AG08396 (cell line): ENCODE results near the gene BTLA.
"Not testable (repeated sequence)": the region's sequence is repeated elsewhere in the genome, so short reads cannot be mapped to it uniquely, and the experiment has no call there.

Experiments
- DNase-seq: peaks from one replicate; pipeline ENCODE4 v3.0.0; 2012; ENCODE audit warnings: low spot score, mixed read lengths

BTLA gene, protein sequence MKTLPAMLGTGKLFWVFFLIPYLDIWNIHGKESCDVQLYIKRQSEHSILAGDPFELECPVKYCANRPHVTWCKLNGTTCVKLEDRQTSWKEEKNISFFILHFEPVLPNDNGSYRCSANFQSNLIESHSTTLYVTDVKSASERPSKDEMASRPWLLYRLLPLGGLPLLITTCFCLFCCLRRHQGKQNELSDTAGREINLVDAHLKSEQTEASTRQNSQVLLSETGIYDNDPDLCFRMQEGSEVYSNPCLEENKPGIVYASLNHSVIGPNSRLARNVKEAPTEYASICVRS

GRCh38 chr3:112498914-112499711 is at the start of gene BTLA:
Gene BTLA (minus strand): TSS chr3:112499472. CDS start chr3:112499358, 114 bp downstream.
- DNase-seq, result no peak

GRCh38 chr3:112546216-112546759 is 47.0 kb upstream of the BTLA start:
- no peak for DNase-seq

GRCh38 chr3:112539825-112540650 is 40.8 kb upstream of the BTLA start:
- no peak for DNase-seq

GRCh38 chr3:112531358-112531781 is 32.1 kb upstream of the BTLA start:
- peak; percentile 7 for DNase-seq

GRCh38 chr3:112530573-112530972 is 31.3 kb upstream of the BTLA start:
- no peak for DNase-seq

GRCh38 chr3:112524127-112524526 is 24.9 kb upstream of the BTLA start:
- DNase-seq, result not testable (repeated sequence)

DNA sequence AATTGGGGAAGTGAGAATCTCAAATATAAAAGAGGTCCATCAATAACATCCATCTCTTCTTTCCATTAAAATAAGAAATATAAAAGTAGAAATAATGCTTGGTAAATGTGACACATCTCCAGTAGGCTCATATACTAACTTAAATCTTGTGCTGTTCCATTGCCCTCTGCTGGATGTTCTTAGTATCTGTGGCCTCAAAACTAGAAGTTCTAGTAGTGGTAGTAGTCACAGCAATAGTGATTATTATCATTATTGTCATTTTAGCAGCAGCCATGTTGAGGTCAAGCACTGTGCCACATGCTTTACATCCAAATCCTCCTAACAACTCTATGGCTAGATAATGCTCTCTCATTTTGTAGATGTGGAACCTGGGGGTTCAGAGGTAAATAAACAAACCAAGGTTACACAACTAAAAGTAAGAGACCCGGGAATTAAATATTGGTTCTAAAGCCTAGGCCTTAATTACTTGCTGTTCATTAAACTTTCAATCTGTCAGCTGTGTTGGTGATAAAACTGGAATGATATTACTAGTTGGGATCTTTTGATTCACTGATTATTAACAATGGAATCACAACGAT is 20.2 kb upstream of the BTLA start:
- peak; percentile 47 for DNase-seq

DNA sequence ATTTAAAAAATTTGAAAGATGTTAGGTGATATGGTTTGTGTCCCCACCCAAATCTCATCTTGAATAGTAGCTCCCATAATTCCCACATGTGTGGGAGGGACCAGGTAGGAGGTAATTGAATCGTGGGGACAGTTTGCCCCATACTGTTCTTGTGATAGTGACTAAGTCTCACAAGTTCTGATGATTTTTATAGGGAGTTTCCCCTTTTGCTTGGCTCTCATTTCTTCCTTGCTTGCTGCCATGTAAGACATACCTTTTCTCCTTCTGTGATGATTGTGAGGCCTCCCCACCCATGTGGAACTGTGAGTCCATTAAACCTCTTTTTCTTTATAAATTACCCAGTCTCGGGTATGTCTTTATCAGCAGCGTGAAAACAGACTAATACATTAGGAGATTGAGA is 19.7 kb upstream of the BTLA start:
- DNase-seq, result not testable (repeated sequence)

GRCh38 chr3:112514527-112515128 is 15.4 kb upstream of the BTLA start:
- no peak for DNase-seq

DNA sequence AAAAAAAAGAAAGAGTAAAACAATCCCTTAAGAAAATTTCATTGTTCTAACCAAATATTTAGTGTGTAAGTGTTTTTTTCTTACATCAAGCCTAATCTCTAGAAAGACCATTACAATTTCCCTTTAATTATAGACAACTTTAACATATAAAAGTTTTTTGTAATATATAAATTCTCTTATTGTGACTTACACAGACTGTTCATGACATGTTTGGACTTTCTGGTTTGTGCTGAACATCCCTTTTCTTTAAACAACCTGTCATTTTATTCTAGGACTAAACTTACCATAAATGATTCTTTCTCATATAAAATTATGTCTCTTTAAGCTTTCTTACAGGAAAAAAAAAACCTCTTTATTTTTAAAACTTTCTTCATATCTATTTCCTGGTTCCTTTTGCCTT is 13.0 kb upstream of the BTLA start:
- DNase-seq, result no peak

- no peak for DNase-seq
Observed at GRCh38 chr3:112508860-112509259, 9.6 kb upstream of the BTLA start.

DNA sequence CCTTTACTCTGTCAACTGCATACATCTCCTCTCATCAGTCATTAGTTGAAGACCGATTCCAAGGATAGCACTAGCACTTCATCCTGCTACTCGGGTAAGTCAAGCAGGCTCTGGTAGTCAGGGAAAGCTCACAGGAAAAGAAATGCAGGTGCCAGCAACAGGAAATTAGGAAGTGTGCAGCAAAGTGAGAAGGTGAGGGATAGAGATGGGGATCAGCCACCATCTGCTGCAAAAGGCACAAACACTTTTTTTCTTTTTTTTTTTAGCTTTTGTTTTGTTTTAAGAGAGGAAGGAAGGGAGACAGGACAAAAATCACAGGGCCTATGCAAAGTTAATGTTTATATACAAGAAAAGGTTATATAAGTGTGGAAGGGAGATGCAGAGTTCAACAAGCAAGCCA is 9.0 kb upstream of the BTLA start:
- no peak for DNase-seq

DNA sequence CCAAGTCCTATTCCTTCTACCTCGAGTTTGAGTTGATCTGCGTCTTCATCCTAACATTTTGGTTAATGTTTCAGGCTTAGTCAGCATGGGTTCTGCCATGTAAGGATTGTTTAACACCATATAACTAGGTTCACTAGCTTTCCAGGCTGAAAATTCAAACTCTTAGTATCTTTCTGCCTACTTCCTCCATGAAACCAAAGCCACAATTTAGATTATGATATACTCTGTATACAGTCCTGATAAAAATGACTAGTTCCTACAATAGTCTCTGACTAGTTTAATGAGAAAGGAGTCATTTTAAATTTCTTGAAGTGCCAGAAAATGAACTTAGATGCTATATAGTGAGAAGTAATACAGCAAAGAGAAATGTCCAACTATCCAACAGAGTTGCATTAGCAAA is 6.6 kb upstream of the BTLA start:
- no peak for DNase-seq

GRCh38 chr3:112504123-112504522 is 4.9 kb upstream of the BTLA start:
- DNase-seq, result no peak

GRCh38 chr3:112503304-112503972 is 4.2 kb upstream of the BTLA start:
- DNase-seq, result no peak

GRCh38 chr3:112500621-112501020 is 1.3 kb upstream of the BTLA start:
- no peak for DNase-seq

GRCh38 chr3:112497897-112498548 is 1.2 kb downstream of the BTLA start:
- DNase-seq, result no peak

GRCh38 chr3:112496366-112497067 is 2.8 kb downstream of the BTLA start:
- no peak for DNase-seq

DNA sequence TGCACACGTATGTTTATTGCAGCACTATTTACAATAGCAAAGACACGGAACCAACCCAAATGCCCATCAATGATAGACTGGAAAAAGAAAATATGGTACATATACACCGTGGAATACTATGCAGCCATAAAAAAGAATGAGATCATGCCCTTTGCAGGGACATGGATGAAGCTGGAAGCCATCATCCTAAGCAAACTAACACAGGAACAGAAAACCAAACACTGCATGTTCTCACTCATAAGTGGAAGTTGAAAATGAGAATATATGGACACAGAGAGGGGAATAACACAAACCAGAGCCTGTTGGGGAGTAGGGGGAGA is 4.9 kb downstream of the BTLA start:
- not testable (repeated sequence) for DNase-seq

DNA sequence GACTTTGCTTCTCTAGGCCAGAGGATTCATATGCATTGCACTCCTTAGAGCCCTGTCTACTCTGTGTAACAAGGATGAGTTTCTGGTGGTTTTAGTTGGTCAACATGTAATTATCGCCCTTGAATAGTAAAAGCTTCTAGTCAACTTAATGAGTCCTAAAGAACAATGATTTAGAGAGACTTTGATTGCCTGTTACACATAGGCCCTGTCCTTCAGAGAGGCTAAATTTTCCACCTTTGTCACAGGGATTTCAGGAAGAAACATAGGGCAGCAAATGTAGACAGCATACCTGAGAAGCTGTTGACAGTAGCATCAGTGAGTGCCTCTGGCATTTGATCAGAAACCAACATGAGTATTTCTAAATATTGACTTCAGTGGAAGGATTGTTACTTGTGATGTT is 7.1 kb downstream of the BTLA start:
- no peak for DNase-seq
